GM18511 (cell line): ENCODE data around the gene UXS1.

Source experiments
- ATAC-seq: cut with Tn5 transposase; IDR thresholded peaks from one replicate; pipeline ENCODE4 v1.9.1; 2021; ENCODE audit warnings: mild to moderate bottlenecking, moderate library complexity; ENCODE audit not compliant: unreplicated experiment

The UXS1 gene

DNA sequence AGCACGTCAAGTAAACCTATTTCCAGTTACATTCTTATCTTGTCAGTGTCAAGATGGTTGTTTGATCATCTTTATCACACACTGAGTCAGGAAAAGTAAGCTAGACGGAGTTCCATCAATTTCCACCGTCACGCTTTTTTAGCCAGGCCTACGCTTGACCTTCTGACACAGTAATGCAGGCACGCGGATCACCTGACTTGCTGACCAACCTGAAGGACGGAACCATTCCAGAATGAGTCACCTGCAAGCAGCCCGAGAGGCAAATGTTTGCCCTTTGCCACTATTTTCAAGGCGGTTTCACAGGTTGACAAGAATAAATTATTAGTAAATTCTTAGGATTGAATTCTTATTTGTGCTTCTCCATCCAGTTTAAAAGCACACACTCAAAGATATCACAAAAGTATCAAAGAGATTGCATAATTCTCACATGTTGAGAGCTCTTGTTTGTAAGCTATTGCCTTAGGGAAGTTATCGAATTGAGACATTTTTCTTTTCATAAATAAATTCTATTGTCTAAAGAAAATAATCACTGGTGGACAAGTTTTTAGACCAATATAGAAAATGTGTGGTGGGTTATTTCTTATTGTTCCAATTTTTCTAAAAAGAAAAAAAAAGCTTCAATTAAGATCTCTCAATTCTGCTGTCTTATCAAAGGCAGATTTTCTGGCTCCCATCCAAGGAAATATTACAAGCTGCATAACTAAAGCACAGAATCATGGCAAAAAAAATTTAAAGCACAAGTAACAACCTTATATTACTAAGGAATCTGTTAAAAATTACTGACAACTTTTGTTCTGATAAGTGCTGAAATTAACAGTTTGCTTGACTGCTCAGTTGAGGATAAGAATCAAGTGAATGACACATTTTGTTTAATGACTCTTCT, 31.9 kb downstream of the UXS1 start:
- ATAC-seq: no peak

DNA sequence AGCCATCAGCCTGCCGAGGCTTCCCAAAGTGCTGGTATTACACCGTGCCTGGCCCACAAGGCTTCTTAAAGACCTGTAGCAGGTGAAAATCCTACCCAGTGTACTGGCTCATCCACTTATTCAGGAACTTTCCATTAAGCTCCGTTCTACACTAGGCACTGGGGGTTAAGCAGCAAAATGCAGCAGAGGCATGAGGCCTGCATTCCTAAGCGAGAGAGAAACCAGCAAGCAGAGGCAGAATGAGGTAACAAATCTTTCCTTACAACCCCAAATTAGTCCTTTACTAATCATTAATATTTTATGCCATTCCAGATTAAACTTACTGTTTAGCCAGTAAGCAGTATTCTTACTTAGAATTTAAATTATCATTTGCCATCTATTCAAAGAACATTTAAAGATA, 32.8 kb downstream of the UXS1 start:
- ATAC-seq: no peak

DNA sequence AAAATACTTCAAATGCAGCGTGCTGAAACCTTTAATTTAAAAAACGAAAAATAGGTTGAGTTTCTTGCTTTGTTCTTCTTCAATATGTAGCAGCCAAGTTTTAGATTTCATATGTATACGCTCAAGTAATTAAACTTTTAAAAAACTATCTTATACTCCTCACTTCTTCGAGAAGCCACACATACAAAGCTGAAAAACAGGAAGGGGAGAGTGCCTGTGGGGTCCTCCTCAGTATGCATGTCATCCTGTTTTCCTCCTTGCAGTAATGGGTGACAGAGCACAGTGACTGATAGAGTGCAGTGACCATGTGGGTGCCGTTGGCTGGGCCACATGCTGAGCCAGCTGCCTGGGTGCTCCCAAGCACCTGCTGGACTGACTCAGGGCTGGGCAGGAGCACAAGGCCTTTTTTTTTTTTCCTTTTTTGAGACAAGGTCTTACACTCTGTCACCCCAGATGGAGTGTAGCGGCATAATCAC, 33.3 kb downstream of the UXS1 start:
- peak; percentile 72 for ATAC-seq

DNA sequence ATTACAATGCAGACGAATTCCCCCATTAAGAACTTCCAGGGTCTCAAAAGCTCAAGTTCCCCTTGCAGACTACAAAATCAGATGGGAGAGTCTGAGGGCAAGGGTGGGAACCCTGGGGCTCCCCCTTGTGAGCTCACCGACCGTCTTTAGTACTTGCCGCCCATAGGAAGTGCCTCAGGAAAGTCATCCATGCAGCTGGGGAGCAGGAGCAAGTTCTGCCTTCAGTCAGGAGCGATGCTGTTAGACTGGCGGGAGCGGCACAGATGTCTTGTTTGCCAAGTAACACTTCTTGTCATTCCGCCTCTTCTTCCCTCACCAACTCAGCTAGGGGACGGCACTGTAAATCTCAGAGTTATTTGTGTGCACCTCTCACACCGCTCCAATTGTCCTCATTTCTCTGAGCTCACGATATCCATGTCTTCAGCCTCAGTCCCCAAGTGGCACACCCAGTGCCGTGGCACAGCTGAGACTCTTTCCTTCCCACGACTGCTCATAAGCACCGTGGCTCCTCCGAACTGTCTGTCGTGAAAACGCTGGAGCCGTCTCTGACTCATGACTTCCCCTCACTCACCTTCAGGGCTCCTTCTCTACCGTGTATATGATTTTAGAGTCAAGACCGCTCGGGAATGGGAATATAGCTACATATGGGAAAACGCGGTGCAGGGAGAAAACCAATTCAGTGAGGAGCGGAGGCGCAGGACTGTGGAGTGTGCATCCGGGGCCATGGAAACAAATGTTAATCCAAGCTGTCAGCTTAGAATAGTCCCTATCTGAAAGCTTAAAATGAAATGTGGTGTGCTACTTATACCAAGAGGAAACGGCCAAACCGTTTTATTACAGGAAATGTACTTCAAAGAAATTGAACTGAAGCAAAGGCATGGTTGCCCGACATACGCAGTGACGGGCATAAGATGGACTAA, 34.0 kb downstream of the UXS1 start:
- peak; percentile 63 for ATAC-seq

DNA sequence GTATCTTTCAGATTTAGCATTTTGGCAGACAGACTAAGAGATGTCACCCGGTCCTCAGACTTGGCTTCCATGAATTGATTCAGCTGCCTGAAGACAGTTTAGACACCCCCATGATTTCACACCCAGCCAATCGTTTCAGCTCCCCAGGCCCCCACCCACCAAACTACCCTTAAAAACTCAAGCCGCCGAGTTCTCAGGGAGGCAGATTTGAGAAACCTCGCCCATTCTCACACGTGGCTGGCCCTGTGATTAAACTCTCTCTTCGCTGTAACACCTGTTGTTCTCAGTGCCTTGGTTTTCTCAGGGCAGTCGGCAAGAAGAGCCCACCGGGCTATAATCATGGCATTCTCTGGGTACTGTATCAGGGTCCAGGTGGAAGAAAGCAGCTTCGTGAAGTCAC, 35.2 kb downstream of the UXS1 start:
- no peak for ATAC-seq

DNA sequence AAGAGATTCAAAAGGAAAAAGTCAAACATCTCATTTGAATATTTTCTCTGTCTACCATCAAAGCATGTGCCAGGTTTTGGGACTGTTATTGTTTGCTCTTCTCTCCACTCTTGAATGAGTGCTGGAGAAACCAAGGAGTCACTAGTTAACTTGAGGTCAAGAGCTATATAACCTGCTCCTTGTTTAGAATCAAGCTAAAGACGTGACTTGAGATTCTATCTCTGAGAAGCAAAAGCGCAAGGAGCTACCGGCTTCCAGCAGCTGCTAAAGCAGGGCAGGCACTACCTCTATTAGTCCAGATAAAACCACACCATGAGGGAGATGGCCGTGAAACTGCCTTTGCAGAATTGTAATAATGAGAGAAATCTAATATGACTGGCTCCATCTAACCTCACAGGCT, 36.0 kb downstream of the UXS1 start:
- ATAC-seq: no peak

DNA sequence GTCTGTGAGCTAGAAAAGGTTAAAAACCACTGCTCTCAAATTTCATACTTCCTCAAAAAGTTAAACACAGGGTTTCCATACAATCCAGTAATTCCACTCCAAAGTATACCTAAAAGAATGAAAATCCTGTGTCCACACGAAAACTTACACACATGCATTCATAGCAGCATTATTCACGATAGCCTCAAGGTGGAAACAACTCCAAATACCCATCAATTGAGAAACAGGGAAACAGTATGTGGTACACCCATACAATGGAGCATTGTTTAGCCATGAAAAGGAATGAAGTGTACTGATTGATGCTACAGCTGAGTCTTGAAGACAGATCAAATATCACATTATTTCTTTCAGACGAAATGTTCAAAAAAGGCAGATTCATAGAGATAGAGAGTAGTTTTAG, 36.7 kb downstream of the UXS1 start:
- ATAC-seq: no peak

DNA sequence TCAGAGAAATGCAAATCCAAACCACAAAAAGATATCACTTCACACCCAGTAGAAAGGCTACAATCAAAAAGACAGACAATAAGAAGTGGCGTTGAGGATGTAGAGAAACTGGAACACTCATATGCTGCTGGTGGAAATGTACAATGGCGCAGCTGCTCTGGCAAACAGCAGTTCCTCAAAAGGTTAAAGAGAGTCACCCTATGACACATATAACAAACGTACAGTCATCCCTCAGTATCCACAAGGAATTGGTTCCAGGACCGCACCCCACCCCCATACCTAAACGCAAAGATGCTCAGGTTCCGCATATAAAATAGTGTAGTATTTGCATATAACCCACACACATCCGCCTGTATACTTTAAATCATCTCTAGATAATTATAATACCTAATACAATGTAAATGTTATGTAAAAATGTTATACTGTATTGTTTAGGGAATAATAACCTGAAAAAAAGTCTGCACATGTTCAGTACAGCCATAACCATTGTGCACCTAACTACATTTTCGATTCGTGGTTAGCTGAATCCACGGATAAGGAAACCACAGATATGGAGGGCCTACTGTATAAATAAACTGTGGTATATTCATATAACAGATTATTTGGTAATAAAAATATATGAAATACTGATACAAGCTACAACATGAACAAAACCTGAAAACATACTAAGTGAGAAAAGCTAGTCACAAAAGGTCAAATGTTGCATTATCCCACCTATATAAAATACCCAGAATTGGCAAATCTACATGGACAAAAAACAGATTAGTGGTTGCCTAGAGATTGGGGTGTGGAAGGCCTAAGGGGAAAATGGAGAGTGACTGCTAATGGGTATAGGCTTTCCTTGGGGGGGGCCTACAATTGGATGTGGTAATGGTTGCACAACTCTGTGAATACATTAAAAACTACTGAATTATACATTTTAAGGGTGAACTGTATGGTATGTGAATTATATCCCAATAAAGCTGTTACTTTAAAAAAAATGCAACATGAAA, 37.5 kb downstream of the UXS1 start:
- ATAC-seq: no peak

DNA sequence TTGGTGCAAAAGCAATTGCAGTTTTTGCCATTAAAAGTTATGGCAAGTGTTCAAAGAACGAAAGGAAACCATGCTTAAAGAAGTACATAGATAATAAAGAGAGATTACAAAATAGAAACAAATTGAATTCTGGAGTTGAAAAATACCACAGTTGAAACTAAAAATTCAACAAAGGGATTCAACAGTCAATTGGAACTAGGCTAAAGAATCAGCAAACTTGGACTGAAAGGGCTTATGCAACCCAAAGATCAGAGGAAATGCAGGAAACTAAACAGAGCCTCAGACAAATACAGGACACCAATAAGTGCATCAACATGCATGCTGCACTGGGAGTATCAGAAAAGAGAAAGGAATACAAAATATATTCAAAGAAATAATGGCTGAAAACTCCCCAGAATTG, 40.3 kb downstream of the UXS1 start:
- ATAC-seq: no peak

DNA sequence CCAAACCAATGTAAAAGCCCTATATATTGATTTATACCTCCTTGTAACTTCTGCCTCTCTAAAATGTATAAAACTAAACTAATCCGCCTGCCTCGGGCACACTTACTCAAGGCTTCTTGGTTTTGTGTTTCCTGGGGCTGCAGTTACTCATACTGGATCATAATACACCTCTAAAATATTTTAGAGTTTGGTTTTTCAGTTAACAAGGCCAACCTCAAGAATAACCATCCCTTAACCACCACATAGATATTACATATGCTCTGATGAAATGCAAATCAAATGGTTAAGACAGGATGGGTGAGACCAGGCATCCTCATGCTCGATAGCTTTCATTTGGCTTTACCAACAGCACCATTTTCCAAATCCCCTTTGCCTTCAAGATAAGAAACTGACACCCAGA, 46.4 kb downstream of the UXS1 start:
- ATAC-seq: peak; percentile 59

DNA sequence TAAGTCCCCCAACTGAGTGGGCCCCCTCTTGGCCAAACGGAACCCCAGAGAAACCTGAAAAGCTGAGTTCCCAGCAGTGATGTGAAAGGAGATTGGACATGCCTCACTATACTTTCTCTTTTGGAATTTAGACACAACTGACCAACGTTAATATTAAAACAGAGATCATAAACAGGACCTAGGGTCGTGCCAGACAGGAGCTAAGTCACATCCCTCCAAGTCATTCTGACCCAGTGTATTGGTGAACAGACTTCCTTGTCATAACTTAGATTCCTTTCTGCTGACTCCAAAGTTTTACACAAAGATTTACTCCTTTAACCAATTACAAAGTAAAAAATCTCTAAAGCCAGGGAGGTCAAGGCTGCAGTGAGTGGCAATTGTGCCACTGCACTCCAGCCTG, 46.9 kb downstream of the UXS1 start:
- ATAC-seq: no peak

DNA sequence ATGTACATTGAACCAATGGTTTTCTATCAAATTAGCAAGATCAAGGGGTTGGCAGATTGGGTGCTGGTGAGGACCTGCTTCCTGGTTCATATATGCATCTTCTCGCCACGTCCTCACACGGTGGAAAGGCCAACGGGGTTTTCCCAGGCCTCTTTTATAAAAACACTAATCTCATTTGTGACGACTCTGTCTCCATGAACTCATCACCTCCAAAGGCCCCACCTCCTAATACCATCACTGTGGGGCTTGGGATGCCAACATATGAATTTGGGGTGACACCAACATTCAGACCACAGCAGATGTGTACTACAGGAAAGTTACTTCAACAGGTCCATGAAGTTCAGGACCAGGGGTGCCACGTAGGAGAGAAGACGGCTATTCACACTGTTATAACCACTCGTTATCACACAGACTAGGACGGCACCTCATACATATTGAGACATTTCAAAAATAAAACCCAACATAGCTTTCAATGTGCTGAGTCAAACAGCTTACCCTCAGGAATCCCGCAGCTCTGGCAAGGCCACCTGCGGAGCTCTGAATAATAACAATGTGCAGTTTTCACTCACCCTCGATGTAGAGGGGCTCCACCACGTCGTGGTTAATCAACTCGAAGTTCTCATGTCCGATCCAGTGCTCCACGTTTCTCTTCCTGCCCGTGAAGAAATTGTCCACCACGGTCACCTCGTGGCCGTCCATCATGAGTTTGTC, 49.3 kb downstream of the UXS1 start:
- no peak for ATAC-seq

DNA sequence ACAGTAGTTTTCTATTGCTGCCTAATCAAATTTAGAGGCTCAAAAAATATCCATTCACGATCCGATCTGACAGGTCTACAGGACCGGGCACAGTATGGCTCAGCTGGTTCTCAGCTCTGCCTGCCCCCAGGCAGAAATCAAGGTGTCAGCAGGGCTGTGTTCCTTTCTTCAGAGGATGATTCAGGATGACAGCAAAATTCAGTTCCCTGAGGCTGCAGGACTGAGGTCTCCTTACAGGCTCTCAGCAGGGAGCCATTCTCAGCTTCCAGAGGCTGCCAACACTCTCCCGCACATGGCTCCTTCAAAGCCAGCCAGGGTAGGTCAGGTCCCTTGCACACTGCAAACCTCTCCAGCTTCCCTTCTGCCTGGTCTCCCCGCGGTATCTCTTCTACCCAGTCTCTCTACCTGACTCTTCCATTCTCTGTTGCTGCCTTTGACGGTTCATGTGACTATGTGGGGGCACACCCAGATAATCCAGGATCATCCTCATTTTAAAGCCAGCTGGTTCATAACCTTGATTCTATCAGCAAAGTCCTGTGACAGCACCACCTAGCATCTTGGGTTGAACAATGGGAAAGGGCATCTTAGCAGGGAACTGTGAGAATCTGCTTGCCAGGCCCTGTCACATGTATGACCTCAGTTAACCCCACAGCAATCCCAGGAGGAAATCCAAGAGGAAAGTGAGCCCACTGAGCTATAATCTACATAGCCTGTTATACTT, 50.4 kb downstream of the UXS1 start:
- ATAC-seq: no peak

DNA sequence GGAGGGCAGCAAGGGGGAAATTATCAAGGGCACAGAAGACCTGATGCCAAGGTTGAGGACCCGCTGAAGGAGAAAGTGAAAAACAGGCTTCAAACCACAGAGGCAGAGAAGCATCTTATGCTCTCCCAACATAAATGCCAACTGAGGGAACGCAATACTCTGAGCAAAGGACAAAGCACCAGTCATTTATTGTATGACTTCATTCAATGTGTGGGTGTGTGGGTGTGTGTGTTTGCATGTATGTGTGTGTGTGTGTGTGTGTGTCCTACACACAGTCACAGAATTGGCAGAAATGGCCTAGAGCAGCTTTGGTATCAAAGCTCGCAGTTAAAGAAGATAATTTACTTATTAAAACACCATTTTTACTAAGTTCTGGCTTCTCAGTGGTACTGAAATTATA, 51.4 kb downstream of the UXS1 start:
- ATAC-seq: no peak

DNA sequence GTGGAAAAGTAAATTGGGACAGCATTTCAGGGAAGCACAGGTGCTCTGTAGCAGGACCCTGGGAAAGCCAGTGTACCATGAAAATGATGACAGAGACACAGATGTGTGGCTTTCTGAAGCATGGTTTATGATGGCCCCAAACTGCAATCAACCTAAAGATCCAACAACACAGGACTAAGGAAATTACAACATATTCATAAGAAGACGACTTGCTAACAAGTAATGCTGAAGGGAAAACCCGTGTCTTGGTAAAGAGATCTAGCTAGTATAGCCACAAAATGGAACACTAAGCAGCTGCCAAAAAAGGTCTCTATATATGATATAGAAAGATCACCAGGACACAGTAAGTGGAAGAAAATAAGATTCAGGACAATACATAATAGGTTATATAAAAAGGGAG, 53.2 kb downstream of the UXS1 start:
- no peak for ATAC-seq

DNA sequence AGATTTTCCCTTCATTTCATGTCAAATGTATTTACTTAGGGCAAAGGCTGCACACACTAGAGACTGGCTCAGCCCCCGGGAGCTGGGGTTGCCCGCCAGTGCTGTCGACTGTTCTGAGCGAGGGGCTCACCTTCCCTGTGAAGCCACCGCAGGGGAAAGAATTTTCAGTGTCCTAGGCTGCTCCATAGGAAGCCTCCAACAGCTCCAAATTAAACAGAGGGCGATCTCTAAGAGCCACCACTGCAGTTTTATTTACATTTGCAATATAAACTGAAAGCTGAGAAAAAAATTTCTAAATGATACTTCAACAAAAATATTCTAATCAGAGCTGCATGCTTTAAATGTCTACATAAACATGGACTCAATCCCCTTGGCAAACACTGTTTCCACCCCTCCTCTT, 54.0 kb downstream of the UXS1 start:
- ATAC-seq: no peak

DNA sequence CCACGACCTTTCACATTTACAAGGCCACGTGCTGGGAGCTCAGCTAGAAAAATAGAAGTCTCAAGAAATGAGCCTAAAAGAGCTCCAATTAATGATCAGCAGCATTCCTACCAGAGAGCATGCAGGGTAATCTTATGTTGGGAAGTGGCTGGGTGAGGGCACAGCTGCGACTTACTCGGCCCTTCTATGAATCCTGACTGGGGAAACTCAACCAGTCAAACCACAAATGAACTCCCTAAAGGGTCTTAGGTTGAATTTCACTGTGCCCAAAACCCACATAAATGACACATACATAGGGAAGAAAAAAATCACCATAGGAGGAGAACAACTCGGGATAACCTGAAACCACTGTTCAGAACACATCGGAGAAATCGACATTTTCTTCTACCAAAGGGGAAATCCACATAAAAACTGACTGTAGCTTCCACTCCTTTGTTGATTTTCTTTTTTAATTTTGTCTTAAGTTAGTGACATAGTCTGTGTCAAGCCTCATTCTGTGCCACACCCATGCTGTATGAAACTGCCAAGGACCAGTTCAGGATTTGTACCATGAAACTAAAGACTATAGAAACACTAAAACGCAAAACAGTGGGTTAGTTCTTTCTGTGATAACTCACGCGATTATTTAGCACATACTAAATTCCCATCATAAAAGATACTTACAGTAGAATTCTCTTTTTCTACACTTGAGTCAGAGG, 54.7 kb downstream of the UXS1 start:
- ATAC-seq: no peak

DNA sequence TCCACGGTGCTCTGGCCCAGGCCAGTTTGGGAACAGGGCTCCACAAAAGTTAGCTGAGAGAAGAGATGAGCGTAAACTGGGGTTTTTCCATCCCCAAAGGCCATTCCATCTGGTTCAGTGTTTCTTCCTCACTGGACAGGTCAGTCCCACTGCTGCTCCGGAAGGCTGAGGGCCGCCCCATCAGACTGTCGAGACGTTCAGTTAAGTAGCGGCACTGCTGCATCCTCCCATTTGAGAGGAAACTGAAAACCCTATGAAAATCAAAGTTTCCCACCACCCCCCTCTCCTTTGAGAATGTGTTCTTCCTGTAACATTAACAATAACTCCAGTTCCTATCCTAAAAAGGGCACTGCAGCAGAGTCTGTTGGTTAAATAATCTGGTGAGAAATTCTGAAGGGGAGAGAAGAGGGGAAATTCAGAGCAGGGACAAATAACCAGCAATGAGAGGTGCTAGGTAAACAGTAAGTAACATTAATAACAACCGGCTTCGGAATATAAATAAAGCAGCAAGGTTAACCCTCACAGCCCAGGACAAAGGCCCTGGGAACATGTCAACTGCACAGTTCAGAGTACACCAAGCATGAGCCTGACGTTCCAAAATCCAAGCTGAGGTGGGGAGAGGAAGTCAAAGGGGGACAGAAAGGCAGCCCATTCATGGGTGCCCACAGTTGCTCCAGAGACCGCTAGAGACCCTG, 55.4 kb downstream of the UXS1 start:
- ATAC-seq: no peak
